A673 (cell line): ENCODE measurements around the gene SFMBT2. TPM values are rescaled to one million over a fixed set of nuclear protein-coding genes. Genes with fewer than 3 reads are reported as not detected.

Source experiments
- BruUV-seq: library from RNA; stranded (reverse); fragments of 400-500 nt; replicated peaks from 2 replicates; lab custom pipeline; 2021; lab: Mats Ljungman, UMichigan
- CTCF ChIA-PET: fragments of 300-600 bp; sonication (Branson Sonifier 250); formaldehyde crosslinking; loops from one replicate; lab custom pipeline; 2022; ENCODE audit warnings: antibody characterized with exemption; lab: Charles Lee
- POLR2A ChIA-PET: fragments of 300-600 bp; sonication (Branson Sonifier 250); formaldehyde crosslinking; loops from one replicate; lab custom pipeline; 2022; ENCODE audit warnings: antibody characterized with exemption; ENCODE audit not compliant: low non-redundant PET; lab: Charles Lee
- DNase-seq: peaks from one replicate; pipeline ENCODE4 v3.0.0-alpha.2; 2015; ENCODE audit warnings: low spot score
- H3K27ac ChIP-seq: fragments of 200-600 bp; sonication (generic); 2 replicates; pipeline ENCODE4 v1.5.1; 2016; ENCODE audit warnings: mixed run types, low read depth, mild to moderate bottlenecking, mixed read lengths, antibody characterized with exemption, low read length; ENCODE audit not compliant: poor library complexity, severe bottlenecking
- H3K27me3 ChIP-seq: fragments of 200-600 bp; sonication (generic); replicated peaks from 2 replicates; pipeline ENCODE4 v1.6.1; 2017; ENCODE audit warnings: mixed run types, low read depth, mild to moderate bottlenecking, mixed read lengths, antibody characterized with exemption, low read length; ENCODE audit not compliant: insufficient read depth, poor library complexity
- H3K36me3 ChIP-seq: fragments of 200-600 bp; sonication (generic); 2 replicates; pipeline ENCODE4 v1.6.1; 2016; ENCODE audit warnings: mixed run types, mild to moderate bottlenecking, mixed read lengths, antibody characterized with exemption, low read length; ENCODE audit not compliant: insufficient read depth, poor library complexity, severe bottlenecking
- H3K4me1 ChIP-seq: fragments of 200-600 bp; sonication (generic); 2 replicates; pipeline ENCODE4 v1.6.1; 2017; ENCODE audit warnings: mixed run types, mild to moderate bottlenecking, mixed read lengths, antibody characterized with exemption, low read length; ENCODE audit not compliant: insufficient read depth, poor library complexity, severe bottlenecking
- H3K4me3 ChIP-seq: fragments of 200-600 bp; sonication (generic); 2 replicates; pipeline ENCODE4 v1.5.1; 2016; ENCODE audit warnings: low read depth, mixed run types, mild to moderate bottlenecking, mixed read lengths, low read length; ENCODE audit not compliant: poor library complexity, severe bottlenecking
- H3K9me3 ChIP-seq: fragments of 200-600 bp; sonication (generic); 2 replicates; pipeline ENCODE4 v1.6.1; 2016; ENCODE audit warnings: mixed run types, low read depth, mild to moderate bottlenecking, mixed read lengths, antibody characterized with exemption, low read length; ENCODE audit not compliant: poor library complexity, severe bottlenecking
- EZH2 ChIP-seq: fragments of 200-600 bp; sonication (generic); IDR thresholded peaks from 2 replicates; pipeline ENCODE4 v1.6.1; 2017; ENCODE audit warnings: borderline replicate concordance, low read depth, mild to moderate bottlenecking, mixed read lengths, antibody characterized with exemption, low read length; ENCODE audit not compliant: poor library complexity, severe bottlenecking
- intact Hi-C: fragments of 100-400 bp; cut with micrococcal nuclease; formaldehyde crosslinking; loops from one replicate; pipeline ENCODE4 v1.10.0; 2022; ENCODE audit not compliant: unreplicated experiment
- total RNA-seq: library from RNA; stranded (reverse); gene quantifications from 2 replicates; pipeline ENCODE4 v1.2.3, GENCODE V29; 2021
- TF ChIP-seq, protein P1 (sequence below): fragments of 300-800, 200-600 bp; sonication (generic); conservative IDR thresholded peaks from 2 replicates; pipeline ENCODE4 v1.5.1; 2017; ENCODE audit warnings: low read depth, mild to moderate bottlenecking, antibody characterized with exemption, low read length, moderate library complexity, mixed read lengths

The SFMBT2 gene
- total RNA-seq, 1 experiment from 2014 or later, result 8.2 TPM

DNA sequence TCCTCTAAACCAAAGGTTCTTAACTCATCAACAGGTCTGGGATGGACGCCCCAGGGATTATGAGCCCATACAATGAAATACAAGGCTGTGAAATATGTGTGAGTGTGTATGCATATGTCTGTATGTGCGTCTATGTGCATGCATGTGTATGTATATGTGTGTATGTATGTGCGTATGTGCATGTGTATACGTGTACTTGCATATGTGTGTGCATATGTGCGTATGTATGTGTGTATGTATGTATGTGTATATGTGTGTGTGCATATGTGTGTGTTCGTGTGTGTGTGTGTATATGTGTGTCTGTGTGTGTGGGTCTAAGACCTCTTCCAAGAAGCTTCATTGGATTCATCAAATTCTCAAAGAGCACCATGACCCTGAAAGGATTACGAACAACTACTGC is 112.3 kb downstream of the SFMBT2 start:
- TF ChIP-seq EZH2, result no peak
- TF ChIP-seq, protein P1, sequence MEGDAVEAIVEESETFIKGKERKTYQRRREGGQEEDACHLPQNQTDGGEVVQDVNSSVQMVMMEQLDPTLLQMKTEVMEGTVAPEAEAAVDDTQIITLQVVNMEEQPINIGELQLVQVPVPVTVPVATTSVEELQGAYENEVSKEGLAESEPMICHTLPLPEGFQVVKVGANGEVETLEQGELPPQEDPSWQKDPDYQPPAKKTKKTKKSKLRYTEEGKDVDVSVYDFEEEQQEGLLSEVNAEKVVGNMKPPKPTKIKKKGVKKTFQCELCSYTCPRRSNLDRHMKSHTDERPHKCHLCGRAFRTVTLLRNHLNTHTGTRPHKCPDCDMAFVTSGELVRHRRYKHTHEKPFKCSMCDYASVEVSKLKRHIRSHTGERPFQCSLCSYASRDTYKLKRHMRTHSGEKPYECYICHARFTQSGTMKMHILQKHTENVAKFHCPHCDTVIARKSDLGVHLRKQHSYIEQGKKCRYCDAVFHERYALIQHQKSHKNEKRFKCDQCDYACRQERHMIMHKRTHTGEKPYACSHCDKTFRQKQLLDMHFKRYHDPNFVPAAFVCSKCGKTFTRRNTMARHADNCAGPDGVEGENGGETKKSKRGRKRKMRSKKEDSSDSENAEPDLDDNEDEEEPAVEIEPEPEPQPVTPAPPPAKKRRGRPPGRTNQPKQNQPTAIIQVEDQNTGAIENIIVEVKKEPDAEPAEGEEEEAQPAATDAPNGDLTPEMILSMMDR, result no peak
- intact Hi-C loops, result no loop called here
- Histone ChIP-seq H3K36me3 (no peaks in the 10 kb centered on the region), H3K27me3 (peaks cover under 1% of the 10 kb centered on the region), H3K4me1 (no peaks in the 10 kb centered on the region), H3K27ac (no peak overlapping the region), H3K9me3 (no peaks in the 10 kb centered on the region), H3K4me3 (no peak overlapping the region)
- no TSS peak for BruUV-seq
- POLR2A ChIA-PET, result no interaction called here
- no peak for DNase-seq
- CTCF ChIA-PET, result no interaction called here

DNA sequence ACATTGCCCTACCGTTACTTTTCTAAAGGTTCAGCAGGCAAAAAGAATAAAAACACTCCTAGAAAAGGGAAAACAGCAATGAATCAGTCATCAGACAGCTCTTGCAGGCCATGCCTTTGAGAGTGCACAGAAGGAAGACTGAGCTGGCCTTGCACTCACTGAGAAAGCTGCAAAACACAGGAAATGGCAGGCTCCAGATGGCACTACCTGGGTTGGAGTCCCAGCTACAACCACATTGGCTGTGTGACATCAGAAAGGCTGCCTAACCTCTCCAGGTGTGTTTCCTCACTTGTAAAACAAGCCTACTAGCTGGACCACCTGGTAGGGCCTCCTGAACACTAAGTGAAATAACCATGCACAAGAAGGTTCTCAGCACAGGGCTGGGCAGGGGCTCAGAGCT is 113.7 kb downstream of the SFMBT2 start:
- no peaks in the 10 kb centered on the region for H3K4me1 ChIP-seq
- H3K4me3 ChIP-seq, result no peak overlapping the region
- no peak for TF ChIP-seq EZH2
- TF ChIP-seq, protein P1, result no peak
- POLR2A ChIA-PET, result no interaction called here
- DNase-seq, result no peak
- intact Hi-C loops, result no loop called here
- H3K27ac ChIP-seq, result no peak overlapping the region
- no peaks in the 10 kb centered on the region for H3K9me3 ChIP-seq
- H3K27me3 ChIP-seq, result no peaks in the 10 kb centered on the region
- no peaks in the 10 kb centered on the region for H3K36me3 ChIP-seq
- CTCF ChIA-PET, result interaction anchor here (0.5 to 0.6 kb wide), 2 partner anchors 404 to 634 kb away, joined by 5 to 9 read pairs; no protein-coding TSS in a partner anchor
- BruUV-seq, result no TSS peak

DNA sequence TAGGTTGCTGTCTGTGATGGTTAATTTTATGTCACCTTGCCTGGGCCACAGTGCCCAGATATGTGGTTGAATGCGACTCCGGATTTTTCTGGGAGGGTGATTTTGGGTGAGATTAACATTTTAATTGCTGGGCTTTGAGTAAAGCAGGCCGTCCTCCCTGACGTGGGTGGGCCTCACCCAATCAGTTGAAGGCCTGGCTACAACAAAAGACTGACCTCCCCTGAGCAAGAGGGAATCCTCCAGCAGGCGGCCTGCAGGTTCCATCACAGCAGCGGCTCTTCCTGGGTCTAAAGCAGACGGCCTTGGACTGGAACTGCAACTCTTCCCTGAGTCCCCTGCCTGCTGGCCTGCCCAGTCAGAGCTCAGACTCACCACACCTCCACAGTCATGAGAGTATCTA is 114.2 kb downstream of the SFMBT2 start:
- no peak for DNase-seq
- Histone ChIP-seq H3K27me3 (no peaks in the 10 kb centered on the region), H3K4me3 (no peak overlapping the region), H3K36me3 (no peaks in the 10 kb centered on the region), H3K27ac (no peak overlapping the region), H3K9me3 (no peaks in the 10 kb centered on the region), H3K4me1 (no peaks in the 10 kb centered on the region)
- TF ChIP-seq, protein P1, result no peak
- no peak for TF ChIP-seq EZH2
- BruUV-seq, result no TSS peak
- CTCF ChIA-PET, result no interaction called here
- intact Hi-C loops, result no loop called here
- POLR2A ChIA-PET, result no interaction called here
